IMR-90 (cell line): ENCODE measurements around the gene SLC30A9. TPM values are rescaled to one million over a fixed set of nuclear protein-coding genes. Genes with fewer than 3 reads are reported as not detected.

ENCODE experiments used
- ATAC-seq: fragments of 200-7000 bp; cut with Tn5 transposase; 2 replicates; pipeline ENCODE4 v1.9.1; 2020; ENCODE audit warnings: low read depth, mild to moderate bottlenecking, moderate library complexity
- BruUV-seq: library from RNA; stranded (reverse); fragments of 400-500 nt; replicated peaks from 2 replicates; lab custom pipeline; 2021; lab: Mats Ljungman, UMichigan
- CTCF ChIA-PET: fragments of 300-600 bp; formaldehyde crosslinking; extraction: SDS; loops from one replicate; lab custom pipeline; 2021; ENCODE audit warnings: antibody characterized with exemption; lab: Yijun Ruan, JAX
- POLR2A ChIA-PET: fragments of 300-600 bp; sonication (Branson Sonifier 250); formaldehyde crosslinking; loops from one replicate; lab custom pipeline; 2022; ENCODE audit warnings: antibody characterized with exemption; ENCODE audit not compliant: unreplicated experiment; lab: Charles Lee
- DNase-seq: peaks from one replicate; pipeline ENCODE4 v3.0.0; 2013
- H2AFZ ChIP-seq: replicated peaks from 2 replicates; pipeline ENCODE3; 2013; ENCODE audit warnings: low read length, mild to moderate bottlenecking; ENCODE audit not compliant: poor library complexity
- H2AK5ac ChIP-seq: 2 replicates; pipeline ENCODE4 v1.6.1; 2013; ENCODE audit warnings: low read depth, low read length, inconsistent platforms
- H2AK9ac ChIP-seq: replicated peaks from 2 replicates; pipeline ENCODE3; 2013; ENCODE audit warnings: mild to moderate bottlenecking, low read depth, low read length, moderate library complexity; ENCODE audit not compliant: poor library complexity
- H2BK120ac ChIP-seq: 2 replicates; pipeline ENCODE4 v1.6.1; 2013; ENCODE audit warnings: low read depth, low read length, inconsistent platforms
- H2BK15ac ChIP-seq: 3 replicates; pipeline ENCODE4 v1.6.1; 2013; ENCODE audit warnings: low read depth, low read length, inconsistent platforms
- H2BK20ac ChIP-seq: 2 replicates; pipeline ENCODE4 v1.6.1; 2013; ENCODE audit warnings: low read depth, mild to moderate bottlenecking, inconsistent platforms, low read length, moderate library complexity
- H2BK5ac ChIP-seq: 2 replicates; pipeline ENCODE4 v1.6.1; 2013; ENCODE audit warnings: mild to moderate bottlenecking, low read depth, low read length, inconsistent platforms; ENCODE audit not compliant: poor library complexity, severe bottlenecking
- H3K14ac ChIP-seq: replicated peaks from 2 replicates; pipeline ENCODE4 v1.6.1; 2013; ENCODE audit warnings: low read depth, low read length, inconsistent platforms
- H3K18ac ChIP-seq: 2 replicates; pipeline ENCODE4 v1.6.1; 2013; ENCODE audit warnings: low read depth, low read length, control low read depth
- H3K23ac ChIP-seq: 2 replicates; pipeline ENCODE4 v1.6.1; 2013; ENCODE audit warnings: low read depth, low read length, inconsistent platforms
- H3K27ac ChIP-seq: 2 replicates; pipeline ENCODE4 v1.5.1; 2013; ENCODE audit warnings: mild to moderate bottlenecking, control low read depth, low read length; ENCODE audit not compliant: insufficient read depth
- H3K27me3 ChIP-seq: 2 replicates; pipeline ENCODE4 v1.6.1; 2013; ENCODE audit warnings: low read length; ENCODE audit not compliant: control insufficient read depth, insufficient read depth
- H3K36me3 ChIP-seq: 2 replicates; pipeline ENCODE4 v1.6.1; 2013; ENCODE audit warnings: low read length, mixed read lengths; ENCODE audit not compliant: control insufficient read depth, insufficient read depth
- H3K4ac ChIP-seq: 2 replicates; pipeline ENCODE4 v1.6.1; 2013; ENCODE audit warnings: low read depth, low read length, inconsistent platforms
- H3K4me1 ChIP-seq: 2 replicates; pipeline ENCODE4 v1.6.1; 2013; ENCODE audit warnings: low read length, mixed read lengths; ENCODE audit not compliant: control insufficient read depth, insufficient read depth
- H3K4me2 ChIP-seq: 2 replicates; pipeline ENCODE4 v1.6.1; 2013; ENCODE audit warnings: low read depth, mild to moderate bottlenecking, control low read depth, low read length, moderate library complexity
- H3K4me3 ChIP-seq: 2 replicates; pipeline ENCODE4 v1.5.1; 2013; ENCODE audit warnings: low read depth, mild to moderate bottlenecking, control low read depth, low read length, moderate library complexity; ENCODE audit not compliant: insufficient read depth
- H3K56ac ChIP-seq: 2 replicates; pipeline ENCODE4 v1.6.1; 2013; ENCODE audit warnings: low read length, inconsistent platforms; ENCODE audit not compliant: insufficient read depth; ENCODE audit errors: extremely low read depth
- H3K79me1 ChIP-seq, 2 experiments: 2 replicates each; pipeline ENCODE4 v1.6.1; 2013; ENCODE audit warnings: low read length in 2 of 2, inconsistent platforms in 1 of 2, low read depth in 1 of 2
- H3K9ac ChIP-seq: 2 replicates; pipeline ENCODE4 v1.6.1; 2013; ENCODE audit warnings: low read depth, low read length, control low read depth
- H3K9me1 ChIP-seq: 2 replicates; pipeline ENCODE4 v1.6.1; 2013; ENCODE audit warnings: low read length, inconsistent platforms; ENCODE audit not compliant: insufficient read depth
- H3K9me3 ChIP-seq: 2 replicates; pipeline ENCODE4 v1.6.1; 2013; ENCODE audit warnings: low read length; ENCODE audit not compliant: control insufficient read depth, insufficient read depth
- H4K20me1 ChIP-seq: 2 replicates; pipeline ENCODE4 v1.6.1; 2013; ENCODE audit warnings: low read length, inconsistent platforms; ENCODE audit not compliant: insufficient read depth
- H4K5ac ChIP-seq: 2 replicates; pipeline ENCODE4 v1.6.1; 2013; ENCODE audit warnings: mild to moderate bottlenecking, low read depth, low read length, control low read depth
- H4K8ac ChIP-seq, 2 experiments: 2 replicates each; pipeline ENCODE4 v1.6.1; 2013; ENCODE audit warnings: low read depth in 2 of 2, low read length in 2 of 2, control low read depth in 1 of 2, inconsistent platforms in 1 of 2
- H4K91ac ChIP-seq: 2 replicates; pipeline ENCODE4 v1.6.1; 2013; ENCODE audit warnings: low read depth, low read length, inconsistent platforms; ENCODE audit not compliant: insufficient read depth
- ELK1 ChIP-seq: fragments of 150-350 bp; IDR thresholded peaks from 2 replicates; pipeline ENCODE4 v1.6.1; 2016; ENCODE audit warnings: low read depth, mild to moderate bottlenecking, low read length, moderate library complexity, borderline replicate concordance
- FOS ChIP-seq: fragments of 150-350 bp; IDR thresholded peaks from 2 replicates; pipeline ENCODE4 v1.6.1; 2016; ENCODE audit warnings: low read depth, low read length
- MAFK ChIP-seq: IDR thresholded peaks from 2 replicates; pipeline ENCODE4 v1.6.1; 2012; ENCODE audit warnings: low read depth, low read length, improper control_type of control experiment
- NFE2L2 ChIP-seq: fragments of 150-350 bp; IDR thresholded peaks from 2 replicates; pipeline ENCODE4 v1.6.1; 2016; ENCODE audit warnings: low read depth, mild to moderate bottlenecking, low read length
- RAD21 ChIP-seq: IDR thresholded peaks from 2 replicates; pipeline ENCODE4 v1.6.1; 2012; ENCODE audit warnings: low read length, improper control_type of control experiment
- RFX5 ChIP-seq: IDR thresholded peaks from 2 replicates; pipeline ENCODE4 v1.8.0; 2012; ENCODE audit warnings: low read depth, mild to moderate bottlenecking, low read length, moderate library complexity
- USF2 ChIP-seq: fragments of 150-350 bp; IDR thresholded peaks from 2 replicates; pipeline ENCODE4 v1.6.1; 2017; ENCODE audit warnings: mild to moderate bottlenecking, antibody characterized with exemption, low read length, low read depth
- WGBS, 2 experiments: methylation state at CpG; one replicate each; pipeline versions ENCODE4 v1.1.5 to v1.1.7; 2013; ENCODE audit warnings: missing lambda C conversion rate in 2 of 2; ENCODE audit not compliant: insufficient read length in 1 of 2; ENCODE audit errors: extremely low coverage in 2 of 2; 5-methylcytosine and 5-hydroxymethylcytosine counted together
- dilution Hi-C: fragments of 300-500 bp; cut with HindIII; formaldehyde crosslinking; loops from one replicate; pipeline ENCODE4 v1.14.3; 2018; ENCODE audit warnings: low sequenced_read_pairs; ENCODE audit not compliant: unreplicated experiment
- in situ Hi-C: fragments of 300-500 bp; cut with MboI; formaldehyde crosslinking; loops from 3 replicates; pipeline ENCODE4 v1.14.3; 2019; ENCODE audit warnings: low sequenced_read_pairs, inconsistent platforms, mixed read lengths
- intact Hi-C: fragments of 100-400 bp; cut with micrococcal nuclease; formaldehyde crosslinking; loops from 2 replicates; pipeline ENCODE4 v1.10.0; 2022
- polyA plus RNA-seq, 3 experiments: library from polyadenylated mRNA; depleted of rRNA; stranded (reverse); fragments of >200 nt; gene quantifications; 2 replicates each; pipeline ENCODE4 v1.2.3, GENCODE V29; 2012; ENCODE audit warnings: low replicate concordance in 1 of 3
- total RNA-seq: library from RNA; depleted of rRNA; stranded (reverse); fragments of >200 nt; gene quantifications from 2 replicates; pipeline ENCODE4 v1.2.3, GENCODE V29; 2012

The SLC30A9 gene
- total and polyA plus RNA-seq, 2 of the 4 experiments (the other 2 are of a cell fraction): 32.0 to 72.6 TPM

GRCh38 chr4:42080306-42080705, 90.0 kb downstream of the SLC30A9 start:
- H3K79me1 ChIP-seq: no peaks in the 10 kb centered on the region
- H4K5ac ChIP-seq: no peak overlapping the region
- no TSS peak for BruUV-seq
- H2BK15ac ChIP-seq: no peak overlapping the region
- H3K9me3 ChIP-seq: no peaks in the 10 kb centered on the region
- no peak overlapping the region for H3K56ac ChIP-seq
- H3K23ac ChIP-seq: no peak overlapping the region
- ChIA-PET CTCF (no interaction called here), POLR2A (no interaction called here)
- H4K91ac ChIP-seq: no peak overlapping the region
- no peak overlapping the region for H2AFZ ChIP-seq
- H3K9ac ChIP-seq: no peak overlapping the region
- no peak overlapping the region for H3K4me2 ChIP-seq
- ATAC-seq (no peak), DNase-seq (no peak)
- dilution Hi-C loops (no loop called here), intact Hi-C loops (no loop called here), in situ Hi-C loops (no loop called here)
- H4K8ac ChIP-seq: no peak overlapping the region
- 0 out of 2 replicates have a peak, but pooled peaks cover 2% of the 10 kb centered on the region for H3K4me1 ChIP-seq
- no peak overlapping the region for H3K18ac ChIP-seq
- H3K14ac ChIP-seq: no peak overlapping the region
- peaks cover 9% of the 10 kb centered on the region for H3K36me3 ChIP-seq
- no peak overlapping the region for H2AK5ac ChIP-seq
- 100% methylated on average over 2 of the region's 3 CpGs; no CpG with 5 or more reads in 1 of the 2 experiments for WGBS, 2 experiments
- no peak overlapping the region for H2BK120ac ChIP-seq
- H2BK5ac ChIP-seq: no peak overlapping the region
- H2AK9ac ChIP-seq: no peak overlapping the region
- H3K27me3 ChIP-seq: no peaks in the 10 kb centered on the region
- no peak overlapping the region for H3K27ac ChIP-seq
- no peak for TF ChIP-seq RFX5
- TF ChIP-seq MAFK: no peak
- TF ChIP-seq NFE2L2: no peak
- no peak for TF ChIP-seq ELK1
- no peak for TF ChIP-seq RAD21
- no peak for TF ChIP-seq USF2
- no peak for TF ChIP-seq FOS
- no peaks in the 10 kb centered on the region for H3K9me1 ChIP-seq
- no peak overlapping the region for H2BK20ac ChIP-seq
- H3K4me3 ChIP-seq: no peak overlapping the region
- H4K20me1 ChIP-seq: no peaks in the 10 kb centered on the region
- H3K4ac ChIP-seq: no peak overlapping the region
